ENCODE measurements around the gene TTC7B.

GRCh38 chr14:90671382-90672234 is 144.6 kb downstream of the TTC7B start:
- no peak for TF ChIP-seq CTCF (IDR thresholded peaks at IDR 0.05; ENCODE audit: insufficient read depth, low read length, poor library complexity, severe bottlenecking)
- no peak for TF ChIP-seq EZH2phosphoT487 (conservative IDR thresholded peaks at IDR 0.05; ENCODE audit: low read length)

All from SU-DHL-6 (cell line).